Lower leg skin (tissue), 4 donors: ENCODE data around the gene LCE6A. TPM values are rescaled to one million over a fixed set of nuclear protein-coding genes. Genes with fewer than 3 reads are reported as not detected.

Experiments used
- DNase-seq, 2 donors: peaks; one replicate each; pipeline ENCODE4 v3.0.0-alpha.2; 2019; ENCODE audit warnings: low spot score in 2 of 2
- H3K4me3 ChIP-seq: fragments of 200-600 bp; sonication (generic); 2 replicates; pipeline ENCODE4 v1.5.1; 2017; ENCODE audit warnings: mild to moderate bottlenecking, low read depth; ENCODE audit not compliant: poor library complexity, severe bottlenecking
- POLR2A ChIP-seq, 2 donors: fragments of 450-650 bp; IDR thresholded peaks; one replicate each; pipeline ENCODE4 v1.6.1; 2016 to 2017; ENCODE audit warnings: antibody characterized with exemption in 2 of 2, mild to moderate bottlenecking in 1 of 2, moderate library complexity in 1 of 2
- WGBS, 2 donors: methylation state at CpG; one replicate each; pipeline ENCODE4 v1.1.5; 2018; 5-methylcytosine and 5-hydroxymethylcytosine counted together
- intact Hi-C: fragments of 100-400 bp; cut with DNase I; formaldehyde crosslinking; loops from one replicate; pipeline ENCODE4 v1.15.0; 2023; ENCODE audit warnings: low total_unique reads
- total RNA-seq, 4 donors: library from RNA; depleted of rRNA; stranded (reverse); fragments of >200 nt; gene quantifications; one replicate each; pipeline ENCODE4 v1.1.0, GENCODE V29; 2016
- TF ChIP-seq, protein P1 (sequence below), 3 donors: fragments of 450-650 bp; IDR thresholded peaks; one replicate each; pipeline ENCODE4 v1.5.1; 2016; ENCODE audit warnings: antibody characterized with exemption in 3 of 3, mild to moderate bottlenecking in 3 of 3, moderate library complexity in 2 of 3

Gene LCE6A
- total RNA-seq, 4 donors from 2014 or later, result 60.9 to 207 (median 107) TPM

GRCh38 chr1:152855661-152856060, 13.0 kb downstream of the LCE6A start:
- DNase-seq, result no peak
- 34 to 36% methylated on average over 2 of the region's 2 CpGs for WGBS, 2 donors
- intact Hi-C loops, result no loop called here
- H3K4me3 ChIP-seq, result no peak overlapping the region
- no peak for TF ChIP-seq POLR2A (IDR thresholded peaks at IDR 0.05)
- TF ChIP-seq, protein P1, sequence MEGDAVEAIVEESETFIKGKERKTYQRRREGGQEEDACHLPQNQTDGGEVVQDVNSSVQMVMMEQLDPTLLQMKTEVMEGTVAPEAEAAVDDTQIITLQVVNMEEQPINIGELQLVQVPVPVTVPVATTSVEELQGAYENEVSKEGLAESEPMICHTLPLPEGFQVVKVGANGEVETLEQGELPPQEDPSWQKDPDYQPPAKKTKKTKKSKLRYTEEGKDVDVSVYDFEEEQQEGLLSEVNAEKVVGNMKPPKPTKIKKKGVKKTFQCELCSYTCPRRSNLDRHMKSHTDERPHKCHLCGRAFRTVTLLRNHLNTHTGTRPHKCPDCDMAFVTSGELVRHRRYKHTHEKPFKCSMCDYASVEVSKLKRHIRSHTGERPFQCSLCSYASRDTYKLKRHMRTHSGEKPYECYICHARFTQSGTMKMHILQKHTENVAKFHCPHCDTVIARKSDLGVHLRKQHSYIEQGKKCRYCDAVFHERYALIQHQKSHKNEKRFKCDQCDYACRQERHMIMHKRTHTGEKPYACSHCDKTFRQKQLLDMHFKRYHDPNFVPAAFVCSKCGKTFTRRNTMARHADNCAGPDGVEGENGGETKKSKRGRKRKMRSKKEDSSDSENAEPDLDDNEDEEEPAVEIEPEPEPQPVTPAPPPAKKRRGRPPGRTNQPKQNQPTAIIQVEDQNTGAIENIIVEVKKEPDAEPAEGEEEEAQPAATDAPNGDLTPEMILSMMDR (IDR thresholded peaks at IDR 0.05), result no peak

- no peak for DNase-seq
- no peak overlapping the region for H3K4me3 ChIP-seq
- TF ChIP-seq POLR2A (IDR thresholded peaks at IDR 0.05), result no peak
- TF ChIP-seq, protein P1 (IDR thresholded peaks at IDR 0.05), result no peak
- WGBS, 2 donors, result 31 to 59% methylated on average over 1 of the region's 1 CpG
- intact Hi-C loops, result no loop called here
Observed at GRCh38 chr1:152858062-152858461, 15.4 kb downstream of the LCE6A start.

DNA sequence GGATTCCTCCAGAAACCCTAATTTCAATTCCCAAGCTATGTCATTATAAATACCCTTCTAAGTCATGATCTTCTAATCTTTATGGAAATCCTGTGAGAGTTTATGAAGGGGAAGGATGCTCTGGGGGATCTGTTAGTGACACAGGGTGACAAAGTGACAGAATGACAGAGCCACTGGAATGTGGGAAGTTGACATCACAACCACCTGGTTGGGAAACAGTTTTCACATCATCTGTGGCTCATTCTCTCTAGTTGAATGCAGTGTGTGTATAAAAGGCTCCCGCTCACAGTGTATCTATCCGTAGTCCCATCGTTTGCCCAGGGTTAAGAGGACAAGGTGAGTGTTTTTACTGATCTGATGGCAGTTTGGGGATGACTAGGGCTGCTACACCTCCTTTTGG, 17.0 kb downstream of the LCE6A start, which contains the start of gene LCE7A:
Gene LCE7A, plus strand, starts transcription at position 301 of the 400 bp plus-strand sequence. CDS start 702 bp downstream, outside the sequence.
- WGBS, 2 donors, result 91 to 92% methylated on average over 3 of the region's 3 CpGs
- H3K4me3 ChIP-seq, result no peak within 1 kb of the TSS
- no peak for TF ChIP-seq POLR2A (IDR thresholded peaks at IDR 0.05)
- TF ChIP-seq, protein P1 (IDR thresholded peaks at IDR 0.05), result no peak
- intact Hi-C loops, result no loop called here
- no peak for DNase-seq

DNA sequence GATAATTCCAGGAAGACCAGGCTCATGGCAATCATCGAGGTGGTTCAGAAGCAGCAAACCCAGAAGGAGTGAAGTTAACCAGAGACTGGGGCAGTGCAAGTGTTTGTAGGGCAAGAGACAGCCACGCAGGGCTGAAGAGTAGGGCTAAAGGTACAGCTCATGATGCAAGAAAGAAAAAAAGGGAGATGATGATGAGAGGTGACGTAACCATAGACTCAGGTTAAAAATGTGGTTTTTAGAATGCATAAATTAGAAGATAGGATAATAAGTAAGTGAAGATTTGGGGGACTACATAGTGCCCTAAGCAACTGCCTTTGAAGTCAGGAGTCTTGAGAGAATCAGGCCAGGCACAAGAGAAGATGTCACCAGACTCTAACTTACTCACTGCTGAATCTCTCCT, 17.5 kb downstream of the LCE6A start:
- TF ChIP-seq, protein P1 (IDR thresholded peaks at IDR 0.05), result no peak
- TF ChIP-seq POLR2A (IDR thresholded peaks at IDR 0.05), result no peak
- H3K4me3 ChIP-seq, result no peak overlapping the region
- 78 to 81% methylated on average over 3 of the region's 3 CpGs for WGBS, 2 donors
- no peak for DNase-seq
- intact Hi-C loops, result no loop called here

DNA sequence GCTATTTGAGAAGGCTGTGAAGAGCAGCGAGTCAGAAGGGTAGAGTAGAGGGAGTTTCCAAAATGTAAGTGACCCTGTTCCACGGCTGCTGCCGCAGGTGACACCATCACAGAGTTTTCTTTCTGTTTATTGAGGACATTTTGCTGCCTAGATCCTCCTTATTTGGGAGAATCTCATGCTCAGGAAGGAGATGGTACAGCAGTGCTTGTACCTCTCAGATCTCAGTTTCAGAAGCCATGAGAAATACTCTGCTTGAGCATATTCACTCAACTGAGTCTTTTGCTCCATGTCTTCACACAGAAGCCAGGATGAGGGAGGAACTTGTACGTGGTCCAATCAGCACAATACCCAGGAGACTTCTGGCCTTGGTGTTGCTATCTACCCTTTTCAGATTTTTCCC, 18.7 kb downstream of the LCE6A start:
- intact Hi-C loops, result no loop called here
- no peak overlapping the region for H3K4me3 ChIP-seq
- TF ChIP-seq, protein P1 (IDR thresholded peaks at IDR 0.05), result no peak
- no peak for TF ChIP-seq POLR2A (IDR thresholded peaks at IDR 0.05)
- WGBS, 2 donors, result 81% methylated on average over 4 of the region's 4 CpGs
- DNase-seq, result no peak

- DNase-seq, result no peak
- intact Hi-C loops, result no loop called here
- TF ChIP-seq, protein P1 (IDR thresholded peaks at IDR 0.05), result no peak
- no peak for TF ChIP-seq POLR2A (IDR thresholded peaks at IDR 0.05)
- H3K4me3 ChIP-seq, result no peak overlapping the region
Observed at GRCh38 chr1:152864443-152864842, 21.8 kb downstream of the LCE6A start.
